ENCODE results near the gene ATP6V1B1. TPM values are rescaled to one million over a fixed set of nuclear protein-coding genes. Genes with fewer than 3 reads are reported as not detected.

Gene ATP6V1B1
- total RNA-seq, 4 donors from 2014 or later, result 1.3 to 5.8 TPM; not detected in 2

- H3K27me3 ChIP-seq, result peaks cover 0 to 26% of the 10 kb centered on the region in 2 donors
Measured at GRCh38 chr2:70893186-70893585, 42.5 kb upstream of the ATP6V1B1 start.

GRCh38 chr2:70894765-70895164, 40.9 kb upstream of the ATP6V1B1 start:
- Histone ChIP-seq H3K36me3 (no peaks in the 10 kb centered on the region), H3K4me3 (no peak overlapping the region), H3K9me3 (no peaks in the 10 kb centered on the region), H3K4me1 (peaks cover 0 to 3% (median 0%) of the 10 kb centered on the region in 4 donors), H3K27me3 (peaks cover 0 to 23% of the 10 kb centered on the region in 2 donors), H3K27ac (no peak overlapping the region)
- no peak for TF ChIP-seq CTCF (IDR thresholded peaks at IDR 0.05)
- no peak for TF ChIP-seq POLR2A (IDR thresholded peaks at IDR 0.05)
- no peak for DNase-seq

More at GRCh38 chr2:70893186-70893585, 42.5 kb upstream of the ATP6V1B1 start:
- H3K4me1 ChIP-seq, result peaks cover 0 to 12% (median 3%) of the 10 kb centered on the region in 4 donors
- no peaks in the 10 kb centered on the region for H3K9me3 ChIP-seq
- DNase-seq, result no peak
- no peak overlapping the region for H3K27ac ChIP-seq
- TF ChIP-seq CTCF (IDR thresholded peaks at IDR 0.05) (no peak), POLR2A (IDR thresholded peaks at IDR 0.05) (no peak)
- no peak overlapping the region for H3K4me3 ChIP-seq
- no peaks in the 10 kb centered on the region for H3K36me3 ChIP-seq

GRCh38 chr2:70895249-70895648, 40.5 kb upstream of the ATP6V1B1 start:
- Histone ChIP-seq H3K27me3 (peaks cover 0 to 25% of the 10 kb centered on the region in 2 donors), H3K4me3 (no peak overlapping the region), H3K4me1 (peaks cover 0 to 8% (median 0%) of the 10 kb centered on the region in 4 donors), H3K36me3 (no peaks in the 10 kb centered on the region), H3K9me3 (no peaks in the 10 kb centered on the region), H3K27ac (no peak overlapping the region)
- DNase-seq, result no peak
- TF ChIP-seq CTCF (IDR thresholded peaks at IDR 0.05) (no peak), POLR2A (IDR thresholded peaks at IDR 0.05) (no peak)

- Histone ChIP-seq H3K27me3 (peaks cover 0 to 28% of the 10 kb centered on the region in 2 donors), H3K4me1 (peaks cover 0 to 17% (median 7%) of the 10 kb centered on the region in 4 donors), H3K4me3 (no peak overlapping the region), H3K36me3 (no peaks in the 10 kb centered on the region), H3K27ac (no peak overlapping the region), H3K9me3 (no peaks in the 10 kb centered on the region)
- DNase-seq, result no peak
- no peak for TF ChIP-seq CTCF (IDR thresholded peaks at IDR 0.05)
- no peak for TF ChIP-seq POLR2A (IDR thresholded peaks at IDR 0.05)
Measured at GRCh38 chr2:70895998-70896764, 39.5 kb upstream of the ATP6V1B1 start.

- no peaks in the 10 kb centered on the region for H3K36me3 ChIP-seq
- no peak for DNase-seq
- peaks cover 0 to 23% (median 7%) of the 10 kb centered on the region in 4 donors for H3K4me1 ChIP-seq
- no peak overlapping the region for H3K27ac ChIP-seq
- TF ChIP-seq POLR2A (IDR thresholded peaks at IDR 0.05), result no peak
- TF ChIP-seq CTCF (IDR thresholded peaks at IDR 0.05), result no peak
- H3K9me3 ChIP-seq, result no peaks in the 10 kb centered on the region
- peaks cover 0 to 33% of the 10 kb centered on the region in 2 donors for H3K27me3 ChIP-seq
- no peak overlapping the region for H3K4me3 ChIP-seq
Measured at GRCh38 chr2:70896765-70897202, 38.9 kb upstream of the ATP6V1B1 start.
